HG02588 (cell line): ENCODE measurements around the gene RSPH1.
A peak's percentile ranks its signal among the peaks of the same experiment; 100 is the strongest.

Source experiments
- ATAC-seq: cut with Tn5 transposase; IDR thresholded peaks from one replicate; pipeline ENCODE4 v1.9.1; 2021; ENCODE audit warnings: mild to moderate bottlenecking, moderate library complexity; ENCODE audit not compliant: unreplicated experiment

Gene RSPH1

GRCh38 chr21:42451941-42452340, 44.1 kb downstream of the RSPH1 start:
- ATAC-seq, result no peak

- no peak for ATAC-seq
Observed at GRCh38 chr21:42448686-42449085, 47.3 kb downstream of the RSPH1 start.

GRCh38 chr21:42447732-42448131, 48.3 kb downstream of the RSPH1 start:
- no peak for ATAC-seq

GRCh38 chr21:42447182-42447581, 48.8 kb downstream of the RSPH1 start:
- no peak for ATAC-seq

- no peak for ATAC-seq
Observed at GRCh38 chr21:42446531-42446930, 49.5 kb downstream of the RSPH1 start.

GRCh38 chr21:42445311-42445710, 50.7 kb downstream of the RSPH1 start:
- ATAC-seq, result no peak

- no peak for ATAC-seq
Observed at GRCh38 chr21:42444745-42445059, 51.3 kb downstream of the RSPH1 start.

- ATAC-seq, result no peak
Observed at GRCh38 chr21:42443876-42444744, 51.9 kb downstream of the RSPH1 start.

- ATAC-seq, result no peak
Observed at GRCh38 chr21:42443181-42443785, 52.7 kb downstream of the RSPH1 start.

GRCh38 chr21:42441963-42442362, 54.1 kb downstream of the RSPH1 start:
- ATAC-seq, result no peak

- ATAC-seq, result peak; percentile 75
Observed at GRCh38 chr21:42440187-42440792, 55.7 kb downstream of the RSPH1 start.

- ATAC-seq, result no peak
Observed at GRCh38 chr21:42439284-42440186, 56.5 kb downstream of the RSPH1 start.

GRCh38 chr21:42438316-42439205, 57.5 kb downstream of the RSPH1 start:
- no peak for ATAC-seq

GRCh38 chr21:42437786-42438185, 58.2 kb downstream of the RSPH1 start:
- ATAC-seq, result no peak

GRCh38 chr21:42436914-42437313, 59.1 kb downstream of the RSPH1 start:
- ATAC-seq, result no peak

- no peak for ATAC-seq
Observed at GRCh38 chr21:42435833-42436232, 60.2 kb downstream of the RSPH1 start.

GRCh38 chr21:42435401-42435800, 60.6 kb downstream of the RSPH1 start:
- ATAC-seq, result no peak

- ATAC-seq, result no peak
Observed at GRCh38 chr21:42434884-42435283, 61.1 kb downstream of the RSPH1 start.

GRCh38 chr21:42433946-42434551, 62.0 kb downstream of the RSPH1 start:
- ATAC-seq, result no peak

- no peak for ATAC-seq
Observed at GRCh38 chr21:42432695-42433094, 63.3 kb downstream of the RSPH1 start.
